DND-41 (cell line): Measurements from ENCODE around the gene CACNB3.

Source experiments
- ATAC-seq: fragments of 200-7000 bp; cut with Tn5 transposase; 3 replicates; pipeline ENCODE4 v1.9.1; 2021; ENCODE audit warnings: low read depth; ENCODE audit not compliant: insufficient read depth
- DNase-seq: peaks from one replicate; pipeline ENCODE4 v3.0.0-alpha.2; 2020
- H2AFZ ChIP-seq: 2 replicates; pipeline ENCODE4 v1.6.0; 2012; ENCODE audit warnings: low read depth, low read length
- H3K27ac ChIP-seq: 2 replicates; pipeline ENCODE4 v1.5.1; 2012; ENCODE audit warnings: low read length, inconsistent platforms
- H3K27me3 ChIP-seq: fragments of 200-600 bp; sonication (generic); 2 replicates; pipeline ENCODE4 v1.6.0; 2012; ENCODE audit warnings: low read length, mild to moderate bottlenecking, inconsistent platforms; ENCODE audit not compliant: insufficient read depth, poor library complexity
- H3K36me3 ChIP-seq: 2 replicates; pipeline ENCODE4 v1.5.1; 2012; ENCODE audit warnings: low read length, inconsistent platforms; ENCODE audit not compliant: insufficient read depth
- H3K4me1 ChIP-seq: 2 replicates; pipeline ENCODE4 v1.5.1; 2012; ENCODE audit warnings: mild to moderate bottlenecking, low read length; ENCODE audit not compliant: insufficient read depth
- H3K4me2 ChIP-seq: 2 replicates; pipeline ENCODE4 v1.6.0; 2012; ENCODE audit warnings: mild to moderate bottlenecking, moderate library complexity, low read length, inconsistent platforms; ENCODE audit not compliant: insufficient read depth
- H3K4me3 ChIP-seq, 2 experiments: fragments of 200-600 bp in 1 of 2; shearing (Covaris generic) in 1 of 2; 2 replicates each; pipeline ENCODE4 v1.5.1; 2012 to 2016; ENCODE audit warnings: inconsistent platforms in 2 of 2, low read length in 2 of 2, mild to moderate bottlenecking in 2 of 2, low read depth in 1 of 2, moderate library complexity in 1 of 2
- H3K79me2 ChIP-seq: 2 replicates; pipeline ENCODE4 v1.6.0; 2012; ENCODE audit warnings: low read length, inconsistent platforms; ENCODE audit not compliant: insufficient read depth
- H3K9ac ChIP-seq: 2 replicates; pipeline ENCODE4 v1.6.0; 2012; ENCODE audit warnings: low read depth, mild to moderate bottlenecking, inconsistent platforms, low read length, moderate library complexity
- H3K9me3 ChIP-seq: 2 replicates; pipeline ENCODE4 v1.5.1; 2012; ENCODE audit warnings: low read length, moderate library complexity, mild to moderate bottlenecking, inconsistent platforms; ENCODE audit not compliant: insufficient read depth, severe bottlenecking
- H4K20me1 ChIP-seq: 2 replicates; pipeline ENCODE4 v1.6.0; 2012; ENCODE audit warnings: low read length; ENCODE audit not compliant: insufficient read depth
- CTCF ChIP-seq: IDR thresholded peaks from 2 replicates; pipeline ENCODE4 v1.5.1; 2012; ENCODE audit warnings: borderline replicate concordance, low read length, moderate library complexity, mild to moderate bottlenecking; ENCODE audit not compliant: poor library complexity, severe bottlenecking; ENCODE audit errors: extremely low read depth
- EZH2 ChIP-seq: IDR thresholded peaks from 3 replicates; pipeline ENCODE4 v1.6.1; 2012; ENCODE audit warnings: borderline replicate concordance, low read depth, mild to moderate bottlenecking, moderate library complexity, low read length, inconsistent platforms; ENCODE audit not compliant: severe bottlenecking

Gene CACNB3

GRCh38 chr12:48779869-48780268 lies 38.4 kb upstream of the CACNB3 start:
- no peak overlapping the region for H3K9ac ChIP-seq

GRCh38 chr12:48780381-48781025 lies 37.8 kb upstream of the CACNB3 start:
- Histone ChIP-seq H3K36me3 (no peaks in the 10 kb centered on the region), H3K9me3 (no peaks in the 10 kb centered on the region), H3K27me3 (no peaks in the 10 kb centered on the region), H4K20me1 (no peaks in the 10 kb centered on the region), H3K4me1 (no peaks in the 10 kb centered on the region), H3K9ac (no peak overlapping the region), H2AFZ (no peak overlapping the region), H3K27ac (no peak overlapping the region), H3K4me2 (no peak overlapping the region), H3K79me2 (no peaks in the 10 kb centered on the region), H3K4me3 (no peak overlapping the region)
- no peak for TF ChIP-seq EZH2
- no peak for TF ChIP-seq CTCF
- DNase-seq (no peak), ATAC-seq (no peak)

More at GRCh38 chr12:48779869-48780268, 38.4 kb upstream of the CACNB3 start:
- H3K4me1 ChIP-seq, result no peaks in the 10 kb centered on the region
- H3K4me3 ChIP-seq, result no peak overlapping the region
- TF ChIP-seq EZH2 (no peak), CTCF (no peak)
- H3K4me2 ChIP-seq, result no peak overlapping the region
- H3K79me2 ChIP-seq, result no peaks in the 10 kb centered on the region
- no peaks in the 10 kb centered on the region for H3K27me3 ChIP-seq
- H2AFZ ChIP-seq, result no peak overlapping the region
- no peaks in the 10 kb centered on the region for H3K36me3 ChIP-seq
- no peaks in the 10 kb centered on the region for H4K20me1 ChIP-seq
- no peak for DNase-seq
- no peaks in the 10 kb centered on the region for H3K9me3 ChIP-seq
- H3K27ac ChIP-seq, result no peak overlapping the region
- no peak for ATAC-seq

- no peak overlapping the region for H3K4me3 ChIP-seq
- ATAC-seq (no peak), DNase-seq (no peak)
- no peaks in the 10 kb centered on the region for H4K20me1 ChIP-seq
- peaks cover 6% of the 10 kb centered on the region for H3K27me3 ChIP-seq
- no peaks in the 10 kb centered on the region for H3K36me3 ChIP-seq
- H3K9ac ChIP-seq, result no peak overlapping the region
- H3K9me3 ChIP-seq, result no peaks in the 10 kb centered on the region
- no peak overlapping the region for H3K4me2 ChIP-seq
- TF ChIP-seq EZH2 (no peak), CTCF (no peak)
- no peak overlapping the region for H3K27ac ChIP-seq
- H3K4me1 ChIP-seq, result no peaks in the 10 kb centered on the region
- no peak overlapping the region for H2AFZ ChIP-seq
- H3K79me2 ChIP-seq, result no peaks in the 10 kb centered on the region
Observed at GRCh38 chr12:48781750-48782456, 36.4 kb upstream of the CACNB3 start.
